SKM-1 (cell line): ENCODE measurements around the gene FAM131A.
"Not testable (repeated sequence)": the region's sequence is repeated elsewhere in the genome, so short reads cannot be mapped to it uniquely, and the experiment has no call there.

ENCODE experiments used
- DNase-seq: peaks from one replicate; lab custom pipeline; 2025; ENCODE audit not compliant: unreplicated experiment; lab: John Stamatoyannopoulos, UW

FAM131A gene

GRCh38 chr3:184338511-184338945 lies 1.1 kb downstream of the FAM131A start:
- no peak for DNase-seq

- no peak for DNase-seq
Measured at GRCh38 chr3:184339001-184339400, 1.6 kb downstream of the FAM131A start.

GRCh38 chr3:184339451-184340135 lies 2.2 kb downstream of the FAM131A start:
- DNase-seq: not testable (repeated sequence)

GRCh38 chr3:184341925-184342324 lies 4.5 kb downstream of the FAM131A start:
- no peak for DNase-seq

GRCh38 chr3:184343200-184343876 lies 5.9 kb downstream of the FAM131A start:
- no peak for DNase-seq

GRCh38 chr3:184344579-184345316 lies 7.3 kb downstream of the FAM131A start:
- no peak for DNase-seq

GRCh38 chr3:184345317-184346144 lies 8.1 kb downstream of the FAM131A start:
- DNase-seq: peak; percentile 34

- no peak for DNase-seq
Measured at GRCh38 chr3:184346480-184347190, 9.2 kb downstream of the FAM131A start.

- no peak for DNase-seq
Measured at GRCh38 chr3:184347321-184348056, 10.1 kb downstream of the FAM131A start.

GRCh38 chr3:184348057-184348382 lies 10.6 kb downstream of the FAM131A start:
- no peak for DNase-seq

GRCh38 chr3:184349563-184350470 lies 12.4 kb downstream of the FAM131A start:
- DNase-seq: no peak

GRCh38 chr3:184350618-184351017 lies 13.2 kb downstream of the FAM131A start:
- no peak for DNase-seq

GRCh38 chr3:184351511-184352148 lies 14.2 kb downstream of the FAM131A start:
- no peak for DNase-seq

GRCh38 chr3:184352149-184352785 lies 14.9 kb downstream of the FAM131A start:
- DNase-seq: no peak

GRCh38 chr3:184352897-184353545 lies 15.6 kb downstream of the FAM131A start:
- DNase-seq: no peak

GRCh38 chr3:184353546-184353941 lies 16.1 kb downstream of the FAM131A start:
- no peak for DNase-seq

GRCh38 chr3:184354121-184354728 lies 16.8 kb downstream of the FAM131A start:
- DNase-seq: no peak
